ENCODE measurements around the gene STAT3. TPM values are rescaled to one million over a fixed set of nuclear protein-coding genes. Genes with fewer than 3 reads are reported as not detected.

Gene STAT3
- total and polyA plus RNA-seq, 9 of the 15 experiments (the other 6 are each of a cell fraction or from before 2014, with no cell fraction given), result 90.0 to 179 (median 114) TPM

- Histone ChIP-seq H2AFZ (ENCODE audit: low read depth, low read length) (no peak overlapping the region), H3K27me3 (ENCODE audit: control insufficient read depth in 2 of 2, insufficient read depth in 2 of 2, low read length in 2 of 2) (no peaks in the 10 kb centered on the region), H4K20me1 (replicated peaks; ENCODE audit: control insufficient read depth, insufficient read depth, low read length) (peaks cover 2% of the 10 kb centered on the region), H3K9ac (ENCODE audit: insufficient read depth in 1 of 2, low read depth in 2 of 2, low read length in 2 of 2) (peak overlapping the region in 1 of 2 experiments; percentile 83; a peak in 2 of 4 replicates), H3K36me3 (ENCODE audit: control insufficient read depth, insufficient read depth, low read length) (peaks cover 46% of the 10 kb centered on the region), H3K4me3 (no peak overlapping the region), H3K4me2 (ENCODE audit: insufficient read depth, low read length) (no peak overlapping the region), H3K9me3 (replicated peaks; ENCODE audit: control insufficient read depth, insufficient read depth, low read depth, low read length) (no peaks in the 10 kb centered on the region), H3K79me2 (ENCODE audit: control insufficient read depth, insufficient read depth, low read length) (peaks cover 92% of the 10 kb centered on the region), H3K27ac (ENCODE audit: extremely low read depth, low read depth, low read length) (peak overlapping the region; percentile 48; the same call in 2 of the 3 replicates), H3K4me1 (replicated peaks in 1 of 2; ENCODE audit: control insufficient read depth in 2 of 2, insufficient read depth in 2 of 2, low read length in 2 of 2) (peaks cover 25 to 31% of the 10 kb centered on the region in 2 experiments; a peak in 4 of 5 replicates), H3K9me1 (ENCODE audit: control insufficient read depth, insufficient read depth, low read length) (no peaks in the 10 kb centered on the region)
- WGBS (ENCODE audit: insufficient coverage, low coverage, missing lambda C conversion rate), result 77% methylated on average over 5 of the region's 7 CpGs
- ATAC-seq, result peak; percentile 37
- BruUV-seq (replicated peaks), result no TSS peak
- TF ChIP-seq ATF4 (CRISPR knock-in tag; IDR thresholded peaks at IDR 0.05) (no peak), PKNOX1 (IDR thresholded peaks at IDR 0.05) (peak; percentile 32; the same call in 1 of the 2 replicates), SPI1 (IDR thresholded peaks at IDR 0.05; ENCODE audit: borderline replicate concordance, low read depth, low read length) (peak; percentile 35; the same call in 1 of the 2 replicates), ZBTB1 (CRISPR knock-in tag; IDR thresholded peaks at IDR 0.05; ENCODE audit: borderline replicate concordance, low read depth) (no peak), C11orf30 (IDR thresholded peaks at IDR 0.05; ENCODE audit: low read depth) (no peak), ZFP30 (CRISPR knock-in tag; IDR thresholded peaks at IDR 0.05; ENCODE audit: borderline replicate concordance) (no peak), PBX2 (CRISPR knock-in tag; IDR thresholded peaks at IDR 0.05; ENCODE audit: low read depth) (no peak), PBX2 (tag; conservative IDR thresholded peaks at IDR 0.05; ENCODE audit: low read depth) (no peak), ATF3 (IDR thresholded peaks at IDR 0.05) (no peak), ATF3 (CRISPR knock-in tag; conservative IDR thresholded peaks at IDR 0.05) (no peak), POLR2AphosphoS2 (IDR thresholded peaks at IDR 0.05; ENCODE audit: low read length) (no peak), MAX (CRISPR knock-in tag; IDR thresholded peaks at IDR 0.05) (0 out of 2 replicates have a peak, but pooled peaks have one; percentile 14)
- in situ Hi-C loops (cut with MboI), result no loop called here
- intact Hi-C loops (cut with micrococcal nuclease), result no loop called here
- no peak for FAIRE-seq
- peak in 3 of 4 experiments; percentile 10 to 51 (median 49) for DNase-seq (ENCODE audit: extremely low read depth in 1 of 4, low spot score in 3 of 4)
- ChIA-PET POLR2A (interaction anchor here (0.7 kb wide), 2 partner anchors 9 to 103 kb away, joined by 3 to 4 read pairs; no protein-coding TSS in a partner anchor), CTCF (ENCODE audit: low intra/inter-chr PET ratio) (no interaction called here)
These were observed 26.6 kb upstream of the STAT3 start for GRCh38 chr17:42414704-42415409.
